ENCODE data around the gene BCL2L13. TPM values are rescaled to one million over a fixed set of nuclear protein-coding genes. Genes with fewer than 3 reads are reported as not detected.
"Not testable (repeated sequence)": the region's sequence is repeated elsewhere in the genome, so short reads cannot be mapped to it uniquely, and the experiment has no call there.

BCL2L13 gene
- total RNA-seq, 8 experiments from 2014 or later = 34.0 to 94.4 (median 45.1) TPM

GRCh38 chr22:17613280-17613679, 25.3 kb upstream of the BCL2L13 start:
- WGBS, 10 experiments = 83 to 100% (median 96%) methylated on average over 1 to 7 of the region's 7 CpGs
- in situ Hi-C loops (cut with MboI; ENCODE audit: low pct_unique_long_range_greater_than_20kb in 2 of 9, low sequenced_read_pairs in 9 of 9, unreplicated experiment in 9 of 9) = no loop called here
- no peak for ATAC-seq (replicated peaks in 6 of 8)
- H3K27ac ChIP-seq = no peak overlapping the region
- H3K4me3 ChIP-seq = no peak overlapping the region
- H3K4me1 ChIP-seq (replicated peaks in 1 of 2) = no peaks in the 10 kb centered on the region

GRCh38 chr22:17627961-17628405, 10.6 kb upstream of the BCL2L13 start:
- in situ Hi-C loops (cut with MboI; ENCODE audit: low pct_unique_long_range_greater_than_20kb in 2 of 9, low sequenced_read_pairs in 9 of 9, unreplicated experiment in 9 of 9) = no loop called here
- Histone ChIP-seq H3K27ac (peak overlapping the region; percentile 70 to 84), H3K4me3 (peak overlapping the region; percentile 67 to 93 (median 92)), H3K4me1 (replicated peaks in 1 of 2) (peaks cover 5 to 14% of the 10 kb centered on the region in 2 donors)
- 0 to 65% (median 27%) methylated on average over 1 to 15 of the region's 24 CpGs; no CpG with 5 or more reads in 1 of the 10 experiments for WGBS, 10 experiments
- ATAC-seq (replicated peaks in 6 of 8) = no peak

GRCh38 chr22:17628406-17629172, 10.0 kb upstream of the BCL2L13 start, which contains the start of gene ATP6V1E1:
Gene ATP6V1E1 (minus strand): TSS chr22:17628749. CDS start chr22:17628635, 114 bp downstream.
- 0 to 4% (median 0%) methylated on average over 1 to 27 of the region's 45 CpGs for WGBS, 10 experiments
- in situ Hi-C loops (cut with MboI; ENCODE audit: low pct_unique_long_range_greater_than_20kb in 2 of 9, low sequenced_read_pairs in 9 of 9, unreplicated experiment in 9 of 9) = no loop called here
- Histone ChIP-seq H3K4me3 (peak within 1 kb of the TSS; percentile 67 to 93 (median 92)), H3K4me1 (replicated peaks in 1 of 2) (peaks cover 5 to 14% of the 10 kb centered on the region in 2 donors), H3K27ac (peak within 1 kb of the TSS; percentile 75 to 84)
- peak; percentile 95 to 100 (median 100) for ATAC-seq (replicated peaks in 6 of 8)

GRCh38 chr22:17629173-17629489, 9.4 kb upstream of the BCL2L13 start:
- in situ Hi-C loops (cut with MboI; ENCODE audit: low pct_unique_long_range_greater_than_20kb in 2 of 9, low sequenced_read_pairs in 9 of 9, unreplicated experiment in 9 of 9) = no loop called here
- ATAC-seq (replicated peaks in 6 of 8) = peak in 6 of 8 experiments; percentile 0 to 15 (median 3)
- Histone ChIP-seq H3K4me3 (peak overlapping the region; percentile 67 to 93 (median 92)), H3K4me1 (replicated peaks in 1 of 2) (peaks cover 5 to 14% of the 10 kb centered on the region in 2 donors), H3K27ac (peak overlapping the region; percentile 75 to 84)
- 0% methylated on average over 1 of the region's 1 CpG; no CpG with 5 or more reads in 5 of the 10 experiments for WGBS, 10 experiments

GRCh38 chr22:17629641-17630040, 8.9 kb upstream of the BCL2L13 start:
- H3K27ac ChIP-seq = peak overlapping the region in 1 of 2 donors; percentile 84
- 83 to 100% (median 98%) methylated on average over 1 to 5 of the region's 7 CpGs; no CpG with 5 or more reads in 5 of the 10 experiments for WGBS, 10 experiments
- H3K4me1 ChIP-seq (replicated peaks in 1 of 2) = peaks cover 5 to 14% of the 10 kb centered on the region in 2 donors
- H3K4me3 ChIP-seq = peak overlapping the region in 2 of 5 donors; percentile 92 to 93
- in situ Hi-C loops (cut with MboI; ENCODE audit: low pct_unique_long_range_greater_than_20kb in 2 of 9, low sequenced_read_pairs in 9 of 9, unreplicated experiment in 9 of 9) = no loop called here
- ATAC-seq (replicated peaks in 6 of 8) = no peak

- H3K4me3 ChIP-seq = no peak overlapping the region
- H3K4me1 ChIP-seq (replicated peaks in 1 of 2) = peaks cover 5 to 14% of the 10 kb centered on the region in 2 donors
- 83 to 100% (median 95%) methylated on average over 1 to 6 of the region's 9 CpGs; no CpG with 5 or more reads in 3 of the 10 experiments for WGBS, 10 experiments
- no peak overlapping the region for H3K27ac ChIP-seq
- in situ Hi-C loops (cut with MboI; ENCODE audit: low pct_unique_long_range_greater_than_20kb in 2 of 9, low sequenced_read_pairs in 9 of 9, unreplicated experiment in 9 of 9) = no loop called here
- ATAC-seq (replicated peaks in 6 of 8) = no peak
These were observed 7.4 kb upstream of the BCL2L13 start for GRCh38 chr22:17631076-17631565.

GRCh38 chr22:17633217-17633997, 5.2 kb upstream of the BCL2L13 start:
- WGBS, 10 experiments = 49 to 100% (median 85%) methylated on average over 1 to 4 of the region's 4 CpGs; no CpG with 5 or more reads in 1 of the 10 experiments
- Histone ChIP-seq H3K4me3 (no peak overlapping the region), H3K27ac (no peak overlapping the region), H3K4me1 (replicated peaks in 1 of 2) (peaks cover 4 to 11% of the 10 kb centered on the region in 2 donors)
- in situ Hi-C loops (cut with MboI; ENCODE audit: low pct_unique_long_range_greater_than_20kb in 2 of 9, low sequenced_read_pairs in 9 of 9, unreplicated experiment in 9 of 9) = no loop called here
- peak in 2 of 8 experiments; percentile 1 to 3 for ATAC-seq (replicated peaks in 6 of 8)

- no peak for ATAC-seq (replicated peaks in 6 of 8)
- no peak overlapping the region for H3K27ac ChIP-seq
- H3K4me1 ChIP-seq (replicated peaks in 1 of 2) = peaks cover 4 to 11% of the 10 kb centered on the region in 2 donors
- WGBS, 10 experiments = 46 to 100% (median 90%) methylated on average over 1 to 3 of the region's 3 CpGs; no CpG with 5 or more reads in 1 of the 10 experiments
- no peak overlapping the region for H3K4me3 ChIP-seq
- in situ Hi-C loops (cut with MboI; ENCODE audit: low pct_unique_long_range_greater_than_20kb in 2 of 9, low sequenced_read_pairs in 9 of 9, unreplicated experiment in 9 of 9) = no loop called here
These were observed 4.6 kb upstream of the BCL2L13 start for GRCh38 chr22:17633998-17634323.

- in situ Hi-C loops (cut with MboI; ENCODE audit: low pct_unique_long_range_greater_than_20kb in 2 of 9, low sequenced_read_pairs in 9 of 9, unreplicated experiment in 9 of 9) = no loop called here
- no peak overlapping the region for H3K27ac ChIP-seq
- H3K4me1 ChIP-seq (replicated peaks in 1 of 2) = peaks cover 4 to 7% of the 10 kb centered on the region in 2 donors
- WGBS, 10 experiments = 52 to 92% (median 77%) methylated on average over 1 to 3 of the region's 3 CpGs; no CpG with 5 or more reads in 2 of the 10 experiments
- no peak for ATAC-seq (replicated peaks in 6 of 8)
- H3K4me3 ChIP-seq = no peak overlapping the region
These were observed 3.9 kb upstream of the BCL2L13 start for GRCh38 chr22:17634696-17635095.

- H3K4me1 ChIP-seq (replicated peaks in 1 of 2) = peaks cover 4 to 12% of the 10 kb centered on the region in 2 donors
- in situ Hi-C loops (cut with MboI; ENCODE audit: low pct_unique_long_range_greater_than_20kb in 2 of 9, low sequenced_read_pairs in 9 of 9, unreplicated experiment in 9 of 9); H3K27ac ChIP-seq; ATAC-seq (replicated peaks in 6 of 8); H3K4me3 ChIP-seq: not testable (repeated sequence)
- WGBS, 10 experiments = 65 to 100% (median 81%) methylated on average over 1 to 7 of the region's 10 CpGs
These were observed 1.7 kb upstream of the BCL2L13 start for GRCh38 chr22:17636850-17637249.

GRCh38 chr22:17637490-17638181, 921 bp upstream of the BCL2L13 start:
- in situ Hi-C loops (cut with MboI; ENCODE audit: low pct_unique_long_range_greater_than_20kb in 2 of 9, low sequenced_read_pairs in 9 of 9, unreplicated experiment in 9 of 9) = no loop called here
- WGBS, 10 experiments = 6 to 83% (median 48%) methylated on average over 1 to 9 of the region's 10 CpGs
- Histone ChIP-seq H3K4me1 (replicated peaks in 1 of 2) (peaks cover 4 to 12% of the 10 kb centered on the region in 2 donors), H3K4me3 (peak overlapping the region; percentile 79 to 99 (median 86)), H3K27ac (peak overlapping the region; percentile 96 to 99)
- no peak for ATAC-seq (replicated peaks in 6 of 8)

GRCh38 chr22:17638182-17638431, 450 bp upstream of the BCL2L13 start:
- Histone ChIP-seq H3K27ac (peak overlapping the region; percentile 96 to 99), H3K4me1 (replicated peaks in 1 of 2) (peaks cover 4 to 12% of the 10 kb centered on the region in 2 donors), H3K4me3 (peak overlapping the region; percentile 79 to 99 (median 86))
- in situ Hi-C loops (cut with MboI; ENCODE audit: low pct_unique_long_range_greater_than_20kb in 2 of 9, low sequenced_read_pairs in 9 of 9, unreplicated experiment in 9 of 9) = no loop called here
- ATAC-seq (replicated peaks in 6 of 8) = peak in 7 of 8 experiments; percentile 50 to 67 (median 64)
- 0 to 10% (median 0%) methylated on average over 1 to 6 of the region's 10 CpGs; no CpG with 5 or more reads in 4 of the 10 experiments for WGBS, 10 experiments
